Measurements from ENCODE around the gene TP53TG3. TPM values are rescaled to one million over a fixed set of nuclear protein-coding genes. Genes with fewer than 3 reads are reported as not detected.
"Not testable (repeated sequence)": the region's sequence is repeated elsewhere in the genome, so short reads cannot be mapped to it uniquely, and the experiment has no call there.

Gene TP53TG3
- total and polyA plus RNA-seq, 2 of the 4 experiments (the other 2 are of a cell fraction): not detected

- H2BK120ac ChIP-seq (ENCODE audit: low read depth, low read length); H3K79me1 ChIP-seq (ENCODE audit: low read depth in 1 of 2, low read length in 2 of 2); H3K4me3 ChIP-seq (ENCODE audit: insufficient read depth, low read depth, low read length); H3K4me1 ChIP-seq (ENCODE audit: control insufficient read depth, insufficient read depth, low read length); DNase-seq; H2BK5ac ChIP-seq (ENCODE audit: low read depth, low read length, poor library complexity, severe bottlenecking); H3K14ac ChIP-seq (replicated peaks; ENCODE audit: low read depth, low read length); H3K9me1 ChIP-seq (ENCODE audit: insufficient read depth, low read length); H3K9ac ChIP-seq (ENCODE audit: low read depth, low read length); ATAC-seq (ENCODE audit: low read depth); intact Hi-C loops (cut with micrococcal nuclease); H3K4ac ChIP-seq (ENCODE audit: low read depth, low read length); BruUV-seq (replicated peaks); H3K4me2 ChIP-seq (ENCODE audit: low read depth, low read length); H2AK9ac ChIP-seq (replicated peaks; ENCODE audit: low read depth, low read length, poor library complexity); H2AFZ ChIP-seq (replicated peaks; ENCODE audit: low read length, poor library complexity); H2BK15ac ChIP-seq (ENCODE audit: low read depth, low read length); H3K27me3 ChIP-seq (ENCODE audit: control insufficient read depth, insufficient read depth, low read length); CTCF ChIA-PET; H3K18ac ChIP-seq (ENCODE audit: low read depth, low read length); H4K5ac ChIP-seq (ENCODE audit: low read depth, low read length); H4K20me1 ChIP-seq (ENCODE audit: insufficient read depth, low read length); in situ Hi-C loops (cut with MboI; ENCODE audit: low sequenced_read_pairs); H3K56ac ChIP-seq (ENCODE audit: extremely low read depth, insufficient read depth, low read length); H3K9me3 ChIP-seq (ENCODE audit: control insufficient read depth, insufficient read depth, low read length); H4K8ac ChIP-seq (ENCODE audit: low read depth in 2 of 2, low read length in 2 of 2); H3K27ac ChIP-seq (ENCODE audit: insufficient read depth, low read length); POLR2A ChIA-PET (ENCODE audit: unreplicated experiment); H3K23ac ChIP-seq (ENCODE audit: low read depth, low read length); H3K36me3 ChIP-seq (ENCODE audit: control insufficient read depth, insufficient read depth, low read length); H4K91ac ChIP-seq (ENCODE audit: insufficient read depth, low read depth, low read length); dilution Hi-C loops (cut with HindIII; ENCODE audit: low sequenced_read_pairs, unreplicated experiment); H2BK20ac ChIP-seq (ENCODE audit: low read depth, low read length); H2AK5ac ChIP-seq (ENCODE audit: low read depth, low read length): not testable (repeated sequence)
- WGBS, 2 experiments (ENCODE audit: extremely low coverage in 2 of 2, insufficient read length in 1 of 2): no CpG with 5 or more reads among the region's 2 CpGs
These were observed 29.8 kb downstream of the TP53TG3 start for GRCh38 chr16:32646177-32646576.

- in situ Hi-C loops (cut with MboI; ENCODE audit: low sequenced_read_pairs); CTCF ChIA-PET; dilution Hi-C loops (cut with HindIII; ENCODE audit: low sequenced_read_pairs, unreplicated experiment): not testable (repeated sequence)
These were observed 30.6 kb downstream of the TP53TG3 start for GRCh38 chr16:32645278-32645908.

More at GRCh38 chr16:32645278-32645908, 30.6 kb downstream of the TP53TG3 start:
- H3K18ac ChIP-seq (ENCODE audit: low read depth, low read length); H2AK5ac ChIP-seq (ENCODE audit: low read depth, low read length); H2BK15ac ChIP-seq (ENCODE audit: low read depth, low read length); H3K79me1 ChIP-seq (ENCODE audit: low read depth in 1 of 2, low read length in 2 of 2); H2BK120ac ChIP-seq (ENCODE audit: low read depth, low read length); H3K4ac ChIP-seq (ENCODE audit: low read depth, low read length); H4K5ac ChIP-seq (ENCODE audit: low read depth, low read length); H2AFZ ChIP-seq (replicated peaks; ENCODE audit: low read length, poor library complexity); DNase-seq; H2BK20ac ChIP-seq (ENCODE audit: low read depth, low read length); H3K56ac ChIP-seq (ENCODE audit: extremely low read depth, insufficient read depth, low read length); POLR2A ChIA-PET (ENCODE audit: unreplicated experiment); H3K9ac ChIP-seq (ENCODE audit: low read depth, low read length); H3K9me3 ChIP-seq (ENCODE audit: control insufficient read depth, insufficient read depth, low read length); H4K20me1 ChIP-seq (ENCODE audit: insufficient read depth, low read length); H4K91ac ChIP-seq (ENCODE audit: insufficient read depth, low read depth, low read length); H3K4me1 ChIP-seq (ENCODE audit: control insufficient read depth, insufficient read depth, low read length); H4K8ac ChIP-seq (ENCODE audit: low read depth in 2 of 2, low read length in 2 of 2); H3K27me3 ChIP-seq (ENCODE audit: control insufficient read depth, insufficient read depth, low read length); H3K4me2 ChIP-seq (ENCODE audit: low read depth, low read length); H2AK9ac ChIP-seq (replicated peaks; ENCODE audit: low read depth, low read length, poor library complexity); H2BK5ac ChIP-seq (ENCODE audit: low read depth, low read length, poor library complexity, severe bottlenecking); ATAC-seq (ENCODE audit: low read depth); H3K23ac ChIP-seq (ENCODE audit: low read depth, low read length); H3K4me3 ChIP-seq (ENCODE audit: insufficient read depth, low read depth, low read length); H3K27ac ChIP-seq (ENCODE audit: insufficient read depth, low read length); intact Hi-C loops (cut with micrococcal nuclease); BruUV-seq (replicated peaks); H3K36me3 ChIP-seq (ENCODE audit: control insufficient read depth, insufficient read depth, low read length); H3K14ac ChIP-seq (replicated peaks; ENCODE audit: low read depth, low read length); H3K9me1 ChIP-seq (ENCODE audit: insufficient read depth, low read length): not testable (repeated sequence)
- 20 to 100% methylated on average over 1 to 4 of the region's 6 CpGs for WGBS, 2 experiments (ENCODE audit: extremely low coverage in 2 of 2, insufficient read length in 1 of 2)
